ENCODE data around the gene RBM33. TPM values are rescaled to one million over a fixed set of nuclear protein-coding genes. Genes with fewer than 3 reads are reported as not detected.

The RBM33 gene
- total and polyA plus RNA-seq, 2 of the 13 experiments (the other 11 are each of a cell fraction or from before 2014, with no cell fraction given), result 12.4 to 28.9 TPM

DNA sequence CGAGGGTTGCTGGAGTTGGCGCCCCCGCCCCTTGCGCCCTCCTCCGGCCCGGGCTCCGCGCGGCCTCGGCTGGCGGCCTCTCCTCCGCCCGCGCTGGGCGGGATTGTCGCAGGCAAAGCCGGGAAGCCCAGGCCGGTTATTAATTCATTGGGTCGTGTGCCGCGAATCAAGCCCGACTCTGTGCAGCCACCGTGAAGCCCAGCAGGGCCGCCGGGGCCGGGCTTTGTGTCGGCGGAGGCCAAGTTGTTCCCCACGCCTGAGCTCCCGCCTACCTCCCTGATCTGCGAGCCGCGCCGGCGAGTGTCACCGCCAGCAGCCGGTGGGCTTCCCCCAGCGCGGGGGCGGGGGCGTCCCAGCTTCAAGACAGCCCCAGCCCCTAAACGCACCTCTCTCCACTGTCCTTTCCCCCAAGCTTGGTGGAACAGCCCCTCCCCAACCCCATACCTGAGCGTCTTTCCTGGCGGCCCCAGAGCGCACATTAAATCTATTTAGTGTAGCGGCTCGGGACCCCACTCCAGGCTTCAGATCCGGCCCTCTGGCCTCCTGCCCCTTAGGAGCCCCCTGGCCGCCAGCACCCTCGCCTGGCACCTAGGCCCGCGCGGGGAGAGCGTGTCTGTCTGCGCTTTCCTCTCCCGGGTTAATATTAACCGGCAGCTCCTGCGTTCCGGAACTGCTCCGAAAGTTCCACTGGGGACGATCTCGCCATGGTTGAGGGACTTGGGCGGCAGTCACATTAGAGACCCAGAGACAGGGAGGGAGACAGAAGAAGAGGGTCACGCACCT is 164.3 kb downstream of the RBM33 start (continued):
- TF ChIP-seq BRCA1 (CRISPR knock-in tag; IDR thresholded peaks at IDR 0.05) (peak; percentile 68; the same call in 1 of the 2 replicates), SYNCRIP (IDR thresholded peaks at IDR 0.05; ENCODE audit: insufficient read depth, low read depth, low read length) (no peak), ZSCAN20 (CRISPR knock-in tag; IDR thresholded peaks at IDR 0.05; ENCODE audit: borderline replicate concordance) (no peak), SP2 (CRISPR knock-in tag; IDR thresholded peaks at IDR 0.05) (no peak), CCAR2 (optimal IDR thresholded peaks at IDR 0.05; ENCODE audit: low read depth, low read length) (no peak), KDM5A (IDR thresholded peaks at IDR 0.05; ENCODE audit: borderline replicate concordance, low read length) (no peak), ZFP82 (CRISPR knock-in tag; IDR thresholded peaks at IDR 0.05; ENCODE audit: borderline replicate concordance) (0 out of 2 replicates have a peak, but pooled peaks have one; percentile 71), ZNF101 (CRISPR knock-in tag; IDR thresholded peaks at IDR 0.05; ENCODE audit: borderline replicate concordance, low read depth) (no peak), NFKBIZ (CRISPR knock-in tag; IDR thresholded peaks at IDR 0.05) (no peak), ZNF501 (CRISPR knock-in tag; IDR thresholded peaks at IDR 0.05) (peak; percentile 55; the same call in 1 of the 2 replicates), MAZ (IDR thresholded peaks at IDR 0.05; ENCODE audit: borderline replicate concordance, low read depth, low read length) (no peak), MAZ (CRISPR knock-in tag; IDR thresholded peaks at IDR 0.05; ENCODE audit: low read depth) (peak; percentile 17; the same call in 1 of the 2 replicates), ZNF564 (CRISPR knock-in tag; IDR thresholded peaks at IDR 0.05) (no peak), RFXAP (CRISPR knock-in tag; IDR thresholded peaks at IDR 0.05; ENCODE audit: borderline replicate concordance) (0 out of 2 replicates have a peak, but pooled peaks have one; percentile 0), ZNF224 (CRISPR knock-in tag; IDR thresholded peaks at IDR 0.05) (peak; percentile 93; the same call in 1 of the 2 replicates)
- TF ChIP-seq, protein P1, sequence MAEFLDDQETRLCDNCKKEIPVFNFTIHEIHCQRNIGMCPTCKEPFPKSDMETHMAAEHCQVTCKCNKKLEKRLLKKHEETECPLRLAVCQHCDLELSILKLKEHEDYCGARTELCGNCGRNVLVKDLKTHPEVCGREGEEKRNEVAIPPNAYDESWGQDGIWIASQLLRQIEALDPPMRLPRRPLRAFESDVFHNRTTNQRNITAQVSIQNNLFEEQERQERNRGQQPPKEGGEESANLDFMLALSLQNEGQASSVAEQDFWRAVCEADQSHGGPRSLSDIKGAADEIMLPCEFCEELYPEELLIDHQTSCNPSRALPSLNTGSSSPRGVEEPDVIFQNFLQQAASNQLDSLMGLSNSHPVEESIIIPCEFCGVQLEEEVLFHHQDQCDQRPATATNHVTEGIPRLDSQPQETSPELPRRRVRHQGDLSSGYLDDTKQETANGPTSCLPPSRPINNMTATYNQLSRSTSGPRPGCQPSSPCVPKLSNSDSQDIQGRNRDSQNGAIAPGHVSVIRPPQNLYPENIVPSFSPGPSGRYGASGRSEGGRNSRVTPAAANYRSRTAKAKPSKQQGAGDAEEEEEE (CRISPR knock-in tag; IDR thresholded peaks at IDR 0.05; ENCODE audit: borderline replicate concordance), result no peak
- TF ChIP-seq, protein P2, sequence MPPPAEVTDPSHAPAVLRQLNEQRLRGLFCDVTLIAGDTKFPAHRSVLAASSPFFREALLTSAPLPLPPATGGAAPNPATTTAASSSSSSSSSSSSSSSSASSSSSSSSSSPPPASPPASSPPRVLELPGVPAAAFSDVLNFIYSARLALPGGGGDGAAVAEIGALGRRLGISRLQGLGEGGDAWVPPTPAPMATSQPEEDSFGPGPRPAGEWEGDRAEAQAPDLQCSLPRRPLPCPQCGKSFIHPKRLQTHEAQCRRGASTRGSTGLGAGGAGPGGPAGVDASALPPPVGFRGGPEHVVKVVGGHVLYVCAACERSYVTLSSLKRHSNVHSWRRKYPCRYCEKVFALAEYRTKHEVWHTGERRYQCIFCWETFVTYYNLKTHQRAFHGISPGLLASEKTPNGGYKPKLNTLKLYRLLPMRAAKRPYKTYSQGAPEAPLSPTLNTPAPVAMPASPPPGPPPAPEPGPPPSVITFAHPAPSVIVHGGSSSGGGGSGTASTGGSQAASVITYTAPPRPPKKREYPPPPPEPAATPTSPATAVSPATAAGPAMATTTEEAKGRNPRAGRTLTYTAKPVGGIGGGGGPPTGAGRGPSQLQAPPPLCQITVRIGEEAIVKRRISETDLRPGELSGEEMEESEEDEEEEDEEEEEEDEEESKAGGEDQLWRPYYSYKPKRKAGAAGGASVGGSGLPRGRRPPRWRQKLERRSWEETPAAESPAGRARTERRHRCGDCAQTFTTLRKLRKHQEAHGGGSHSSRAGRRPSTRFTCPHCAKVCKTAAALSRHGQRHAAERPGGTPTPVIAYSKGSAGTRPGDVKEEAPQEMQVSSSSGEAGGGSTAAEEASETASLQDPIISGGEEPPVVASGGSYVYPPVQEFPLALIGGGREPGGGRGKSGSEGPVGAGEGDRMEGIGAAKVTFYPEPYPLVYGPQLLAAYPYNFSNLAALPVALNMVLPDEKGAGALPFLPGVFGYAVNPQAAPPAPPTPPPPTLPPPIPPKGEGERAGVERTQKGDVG (CRISPR knock-in tag; IDR thresholded peaks at IDR 0.05; ENCODE audit: borderline replicate concordance), result no peak
- TF ChIP-seq, protein P3, sequence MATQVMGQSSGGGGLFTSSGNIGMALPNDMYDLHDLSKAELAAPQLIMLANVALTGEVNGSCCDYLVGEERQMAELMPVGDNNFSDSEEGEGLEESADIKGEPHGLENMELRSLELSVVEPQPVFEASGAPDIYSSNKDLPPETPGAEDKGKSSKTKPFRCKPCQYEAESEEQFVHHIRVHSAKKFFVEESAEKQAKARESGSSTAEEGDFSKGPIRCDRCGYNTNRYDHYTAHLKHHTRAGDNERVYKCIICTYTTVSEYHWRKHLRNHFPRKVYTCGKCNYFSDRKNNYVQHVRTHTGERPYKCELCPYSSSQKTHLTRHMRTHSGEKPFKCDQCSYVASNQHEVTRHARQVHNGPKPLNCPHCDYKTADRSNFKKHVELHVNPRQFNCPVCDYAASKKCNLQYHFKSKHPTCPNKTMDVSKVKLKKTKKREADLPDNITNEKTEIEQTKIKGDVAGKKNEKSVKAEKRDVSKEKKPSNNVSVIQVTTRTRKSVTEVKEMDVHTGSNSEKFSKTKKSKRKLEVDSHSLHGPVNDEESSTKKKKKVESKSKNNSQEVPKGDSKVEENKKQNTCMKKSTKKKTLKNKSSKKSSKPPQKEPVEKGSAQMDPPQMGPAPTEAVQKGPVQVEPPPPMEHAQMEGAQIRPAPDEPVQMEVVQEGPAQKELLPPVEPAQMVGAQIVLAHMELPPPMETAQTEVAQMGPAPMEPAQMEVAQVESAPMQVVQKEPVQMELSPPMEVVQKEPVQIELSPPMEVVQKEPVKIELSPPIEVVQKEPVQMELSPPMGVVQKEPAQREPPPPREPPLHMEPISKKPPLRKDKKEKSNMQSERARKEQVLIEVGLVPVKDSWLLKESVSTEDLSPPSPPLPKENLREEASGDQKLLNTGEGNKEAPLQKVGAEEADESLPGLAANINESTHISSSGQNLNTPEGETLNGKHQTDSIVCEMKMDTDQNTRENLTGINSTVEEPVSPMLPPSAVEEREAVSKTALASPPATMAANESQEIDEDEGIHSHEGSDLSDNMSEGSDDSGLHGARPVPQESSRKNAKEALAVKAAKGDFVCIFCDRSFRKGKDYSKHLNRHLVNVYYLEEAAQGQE (IDR thresholded peaks at IDR 0.05; ENCODE audit: borderline replicate concordance in 1 of 2, low read depth in 1 of 2, low read length in 2 of 2), result no peak; a peak in 1 of 4 replicates
- TF ChIP-seq, protein P4, sequence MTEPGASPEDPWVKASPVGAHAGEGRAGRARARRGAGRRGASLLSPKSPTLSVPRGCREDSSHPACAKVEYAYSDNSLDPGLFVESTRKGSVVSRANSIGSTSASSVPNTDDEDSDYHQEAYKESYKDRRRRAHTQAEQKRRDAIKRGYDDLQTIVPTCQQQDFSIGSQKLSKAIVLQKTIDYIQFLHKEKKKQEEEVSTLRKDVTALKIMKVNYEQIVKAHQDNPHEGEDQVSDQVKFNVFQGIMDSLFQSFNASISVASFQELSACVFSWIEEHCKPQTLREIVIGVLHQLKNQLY (CRISPR knock-in tag; IDR thresholded peaks at IDR 0.05), result 0 out of 2 replicates have a peak, but pooled peaks have one; percentile 27
